Medulla oblongata (tissue), 1 donor: ENCODE results near the gene SLC24A1.

ENCODE experiments used
- DNase-seq: peaks from one replicate; pipeline ENCODE4 v3.0.0-alpha.2; 2015; ENCODE audit errors: extremely low spot score

The SLC24A1 gene

GRCh38 chr15:65651831-65652749, 30.4 kb downstream of the SLC24A1 start:
- DNase-seq: no peak

GRCh38 chr15:65653341-65653740, 31.6 kb downstream of the SLC24A1 start:
- no peak for DNase-seq

GRCh38 chr15:65653801-65654521, 32.2 kb downstream of the SLC24A1 start:
- DNase-seq: no peak

- no peak for DNase-seq
These were observed 33.3 kb downstream of the SLC24A1 start for GRCh38 chr15:65655026-65655425.

- no peak for DNase-seq
These were observed 33.7 kb downstream of the SLC24A1 start for GRCh38 chr15:65655457-65655856.

- no peak for DNase-seq
These were observed 37.8 kb downstream of the SLC24A1 start for GRCh38 chr15:65659502-65660052.

GRCh38 chr15:65660927-65661326, 39.2 kb downstream of the SLC24A1 start:
- no peak for DNase-seq

GRCh38 chr15:65663521-65663920, 41.8 kb downstream of the SLC24A1 start:
- DNase-seq: no peak

- DNase-seq: peak; percentile 47
These were observed 44.5 kb downstream of the SLC24A1 start for GRCh38 chr15:65666257-65666656.

GRCh38 chr15:65675551-65675950, 53.8 kb downstream of the SLC24A1 start:
- DNase-seq: no peak

GRCh38 chr15:65676123-65676522, 54.4 kb downstream of the SLC24A1 start:
- DNase-seq: no peak

- no peak for DNase-seq
These were observed 58.8 kb downstream of the SLC24A1 start for GRCh38 chr15:65680544-65680943.

- no peak for DNase-seq
These were observed 60.7 kb downstream of the SLC24A1 start for GRCh38 chr15:65682404-65682911.

- DNase-seq: no peak
These were observed 66.7 kb downstream of the SLC24A1 start for GRCh38 chr15:65688462-65688861.

- no peak for DNase-seq
These were observed 68.4 kb downstream of the SLC24A1 start for GRCh38 chr15:65690173-65690572.

GRCh38 chr15:65690778-65691177, 69.0 kb downstream of the SLC24A1 start:
- DNase-seq: no peak

- no peak for DNase-seq
These were observed 73.3 kb downstream of the SLC24A1 start for GRCh38 chr15:65695081-65695480.
